GM12878 (cell line): ENCODE results near the gene SLC37A3. TPM values are rescaled to one million over a fixed set of nuclear protein-coding genes. Genes with fewer than 3 reads are reported as not detected.

Source experiments
- ATAC-seq: fragments of 200-7000 bp; cut with Tn5 transposase; 3 replicates; pipeline ENCODE4 v1.9.1; 2020; ENCODE audit warnings: mild to moderate bottlenecking, moderate library complexity
- BruUV-seq: library from RNA; stranded (reverse); fragments of 400-500 nt; replicated peaks from 2 replicates; lab custom pipeline; 2021; lab: Mats Ljungman, UMichigan
- CTCF ChIA-PET: fragments of 300-600 bp; sonication (Branson Sonifier 250); formaldehyde crosslinking; extraction: SDS; loops from one replicate; lab custom pipeline; 2021; ENCODE audit warnings: inconsistent platforms; lab: Yijun Ruan, JAX
- POLR2A ChIA-PET: fragments of 350-600 bp; formaldehyde crosslinking; extraction: SDS; loops from one replicate; lab custom pipeline; 2021; ENCODE audit warnings: inconsistent platforms; lab: Charles Lee
- RAD21 ChIA-PET: fragments of 300-600 bp; sonication (Branson Sonifier 250); formaldehyde crosslinking; loops from one replicate; lab custom pipeline; 2023; ENCODE audit warnings: antibody characterized with exemption; ENCODE audit not compliant: unreplicated experiment; lab: Charles Lee
- SMC1A ChIA-PET: fragments of 300-600 bp; sonication (Branson Sonifier 250); formaldehyde crosslinking; loops from one replicate; lab custom pipeline; 2023; ENCODE audit not compliant: unreplicated experiment, uncharacterized antibody; lab: Charles Lee
- DNase-seq: peaks from one replicate; pipeline ENCODE4 v3.0.0-alpha.2; 2011; ENCODE audit warnings: low read depth, low spot score
- FAIRE-seq: peaks from 3 replicates; lab custom pipeline; 2011; peaks lifted over from hg19 to GRCh38; lab: Jason Lieb, UNC
- H2AFZ ChIP-seq: 2 replicates; pipeline ENCODE4 v1.6.0; 2011; ENCODE audit warnings: low read depth, low read length, control low read depth; ENCODE audit not compliant: control insufficient read depth
- H3K27ac ChIP-seq: 2 replicates; pipeline ENCODE4 v1.5.1; 2011; ENCODE audit warnings: control low read depth; ENCODE audit not compliant: control insufficient read depth, insufficient read depth
- H3K27me3 ChIP-seq, 2 experiments: replicated peaks in 1 of 2; 2 replicates each; pipeline versions ENCODE4 v1.6.0 to v1.6.1; 2011; ENCODE audit warnings: low read length in 1 of 2; ENCODE audit not compliant: control insufficient read depth in 2 of 2, insufficient read depth in 2 of 2
- H3K36me3 ChIP-seq, 2 experiments: 2 replicates each; pipeline ENCODE4 v1.5.1; 2011; ENCODE audit warnings: low read length in 1 of 2; ENCODE audit not compliant: control insufficient read depth in 2 of 2, insufficient read depth in 2 of 2
- H3K4me1 ChIP-seq: 2 replicates; pipeline ENCODE4 v1.6.1; 2011; ENCODE audit warnings: mild to moderate bottlenecking, low read length, moderate library complexity, mixed read lengths; ENCODE audit not compliant: control insufficient read depth, insufficient read depth
- H3K4me2 ChIP-seq: 2 replicates; pipeline ENCODE4 v1.6.0; 2011; ENCODE audit warnings: control low read depth; ENCODE audit not compliant: control insufficient read depth, insufficient read depth
- H3K4me3 ChIP-seq: fragments of 200-600 bp; sonication (generic); 2 replicates; pipeline ENCODE4 v1.5.1; 2016
- H3K79me2 ChIP-seq: 2 replicates; pipeline ENCODE4 v1.6.0; 2011; ENCODE audit warnings: low read length; ENCODE audit not compliant: control insufficient read depth, insufficient read depth
- H3K9ac ChIP-seq: 2 replicates; pipeline ENCODE4 v1.8.0; 2011; ENCODE audit warnings: low read length, control low read depth, mixed read lengths; ENCODE audit not compliant: control insufficient read depth, insufficient read depth
- H3K9me3 ChIP-seq: replicated peaks from 3 replicates; pipeline ENCODE4 v1.5.1; 2011; ENCODE audit warnings: mild to moderate bottlenecking, low read length; ENCODE audit not compliant: control insufficient read depth, insufficient read depth
- H4K20me1 ChIP-seq: 2 replicates; pipeline ENCODE4 v1.6.0; 2011; ENCODE audit not compliant: control insufficient read depth, insufficient read depth
- BHLHE40 ChIP-seq, 2 experiments: fragments of 450-650 bp in 1 of 2; IDR thresholded peaks; 2 replicates each; pipeline ENCODE4 v1.6.1; 2011 to 2017; ENCODE audit warnings: low read depth in 2 of 2, borderline replicate concordance in 1 of 2, improper control_type of control experiment in 1 of 2, low read length in 1 of 2, mild to moderate bottlenecking in 1 of 2
- CBX3 ChIP-seq: fragments of 200-600 bp; sonication (generic); IDR thresholded peaks from 2 replicates; pipeline ENCODE4 v1.6.1; 2016; ENCODE audit warnings: low read depth, borderline replicate concordance
- CEBPB ChIP-seq, 2 experiments: fragments of 150-350 bp in 1 of 2; IDR thresholded peaks; 2 replicates each; pipeline ENCODE4 v1.6.1; 2012 to 2014; ENCODE audit warnings: low read depth in 2 of 2, low read length in 2 of 2, borderline replicate concordance in 1 of 2, inconsistent platforms in 1 of 2
- CEBPZ ChIP-seq: fragments of 150-350 bp; IDR thresholded peaks from 2 replicates; pipeline ENCODE4 v1.6.1; 2016; ENCODE audit warnings: low read depth, low read length
- HCFC1 ChIP-seq: fragments of 150-350 bp; IDR thresholded peaks from 2 replicates; pipeline ENCODE4 v1.6.1; 2014; ENCODE audit warnings: low read length
- IKZF1 ChIP-seq: fragments of 450-650 bp; conservative IDR thresholded peaks from 2 replicates; pipeline ENCODE4 v1.6.1; 2017; ENCODE audit warnings: antibody characterized with exemption, mild to moderate bottlenecking
- IKZF2 ChIP-seq, 2 experiments: fragments of 450-650 bp; IDR thresholded peaks; 2 replicates each; pipeline ENCODE4 v1.6.1; 2017; ENCODE audit warnings: mild to moderate bottlenecking in 2 of 2, moderate library complexity in 2 of 2
- RB1 ChIP-seq: fragments of 450-650 bp; formaldehyde crosslinking; IDR thresholded peaks from 2 replicates; pipeline ENCODE4 v1.6.1; 2017; ENCODE audit warnings: mild to moderate bottlenecking, borderline replicate concordance
- SMAD5 ChIP-seq: IDR thresholded peaks from 2 replicates; pipeline ENCODE4 v1.6.1; 2016; ENCODE audit warnings: antibody characterized with exemption, low read depth
- SUPT20H ChIP-seq: IDR thresholded peaks from 2 replicates; pipeline ENCODE4 v1.6.1; 2011; ENCODE audit warnings: low read depth, mild to moderate bottlenecking, low read length, moderate library complexity, borderline replicate concordance; ENCODE audit not compliant: control insufficient read depth
- TAF1 ChIP-seq: IDR thresholded peaks from 2 replicates; pipeline ENCODE4 v1.6.1; 2011; ENCODE audit warnings: mild to moderate bottlenecking, low read depth, low read length, borderline replicate concordance
- WGBS: methylation state at CpG from one replicate; pipeline ENCODE4 v1.1.6; 2016; ENCODE audit warnings: low lambda C conversion rate; ENCODE audit not compliant: insufficient replicate concordance, insufficient coverage; ENCODE audit errors: missing lambda C conversion rate; 5-methylcytosine and 5-hydroxymethylcytosine counted together
- in situ Hi-C: fragments of 300-500 bp; cut with MboI; formaldehyde crosslinking; loops from 9 replicates; pipeline ENCODE4 v1.14.3; 2018; ENCODE audit warnings: mixed read lengths
- intact Hi-C: fragments of 100-400 bp; cut with micrococcal nuclease; formaldehyde crosslinking; loops from one replicate; pipeline ENCODE4 v1.14.2; 2022; ENCODE audit not compliant: unreplicated experiment
- polyA plus RNA-seq, 11 experiments: library from polyadenylated mRNA; depleted of rRNA in 4 of 11; unstranded in 6 of 11; stranded (reverse) in 5 of 11; fragments of >200 nt; fragmentation: Nextera tagmentation in 4 of 11; fragmentation: Illumina TruSeq in 1 of 11; extraction: Ambion mirVana in 4 of 11; extraction: Trizol in 1 of 11; gene quantifications; 1 replicate in 1 of 11; 2 replicates in 10 of 11; pipeline versions ENCODE4 v1.2.1 to v1.2.3, GENCODE V29; 2011 to 2016; ENCODE audit warnings: inconsistent platforms in 2 of 11, missing spikeins in 2 of 11, low read depth in 1 of 11
- total RNA-seq, 4 experiments: library from RNA; depleted of rRNA in 3 of 4; stranded (reverse); fragments of >200 nt in 3 of 4; fragmentation: Illumina TruSeq in 1 of 4; extraction: Trizol in 1 of 4; gene quantifications; 2 replicates each; pipeline versions ENCODE4 v1.2.1 to v1.2.3, GENCODE V29; 2013 to 2021

Gene SLC37A3
- total and polyA plus RNA-seq, 10 of the 15 experiments (the other 5 are each of a cell fraction or from before 2014, with no cell fraction given) = 3.7 to 13.6 (median 11.0) TPM

GRCh38 chr7:140348161-140348849 is 50.0 kb downstream of the SLC37A3 start:
- Histone ChIP-seq H3K9ac (no peak overlapping the region), H3K9me3 (no peaks in the 10 kb centered on the region), H3K27ac (no peak overlapping the region), H3K36me3 (peaks cover 0 to 4% of the 10 kb centered on the region in 2 experiments; a peak in 1 of 4 replicates), H3K4me1 (no peaks in the 10 kb centered on the region), H3K79me2 (no peaks in the 10 kb centered on the region), H4K20me1 (no peaks in the 10 kb centered on the region), H3K4me3 (no peak overlapping the region), H3K27me3 (no peaks in the 10 kb centered on the region), H3K4me2 (no peak overlapping the region), H2AFZ (no peak overlapping the region)
- FAIRE-seq = no peak
- no peak for TF ChIP-seq IKZF2 (IDR thresholded peaks at IDR 0.05)
- TF ChIP-seq HCFC1 = no peak
- no peak for TF ChIP-seq SMAD5
- no peak for TF ChIP-seq IKZF1
- TF ChIP-seq RB1 = no peak
- TF ChIP-seq CBX3 = no peak
- no peak for TF ChIP-seq CEBPB (IDR thresholded peaks at IDR 0.05; ENCODE audit: borderline replicate concordance in 1 of 2, low read depth in 2 of 2, low read length in 2 of 2)
- no peak for TF ChIP-seq SUPT20H
- no peak for TF ChIP-seq CEBPZ
- no peak for TF ChIP-seq BHLHE40 (IDR thresholded peaks at IDR 0.05; ENCODE audit: borderline replicate concordance in 1 of 2, low read depth in 2 of 2, low read length in 1 of 2)
- no peak for TF ChIP-seq TAF1
- 93% methylated on average over 13 of the region's 13 CpGs for WGBS
- CTCF ChIA-PET = no interaction called here
- RAD21 ChIA-PET = no interaction called here
- in situ Hi-C loops (no loop called here), intact Hi-C loops (no loop called here)
- ATAC-seq = no peak
- SMC1A ChIA-PET = no interaction called here
- BruUV-seq = no TSS peak
- POLR2A ChIA-PET = interaction anchor here (0.5 kb wide), 1 partner anchor 101 kb away, joined by 5 read pairs; no protein-coding TSS in a partner anchor
- no peak for DNase-seq
